ENCODE results near the gene MYL6. TPM values are rescaled to one million over a fixed set of nuclear protein-coding genes. Genes with fewer than 3 reads are reported as not detected.

MYL6 gene
- total and polyA plus RNA-seq, 9 of the 15 experiments (the other 6 are each of a cell fraction or from before 2014, with no cell fraction given) = 557 to 1,664 (median 958) TPM

DNA sequence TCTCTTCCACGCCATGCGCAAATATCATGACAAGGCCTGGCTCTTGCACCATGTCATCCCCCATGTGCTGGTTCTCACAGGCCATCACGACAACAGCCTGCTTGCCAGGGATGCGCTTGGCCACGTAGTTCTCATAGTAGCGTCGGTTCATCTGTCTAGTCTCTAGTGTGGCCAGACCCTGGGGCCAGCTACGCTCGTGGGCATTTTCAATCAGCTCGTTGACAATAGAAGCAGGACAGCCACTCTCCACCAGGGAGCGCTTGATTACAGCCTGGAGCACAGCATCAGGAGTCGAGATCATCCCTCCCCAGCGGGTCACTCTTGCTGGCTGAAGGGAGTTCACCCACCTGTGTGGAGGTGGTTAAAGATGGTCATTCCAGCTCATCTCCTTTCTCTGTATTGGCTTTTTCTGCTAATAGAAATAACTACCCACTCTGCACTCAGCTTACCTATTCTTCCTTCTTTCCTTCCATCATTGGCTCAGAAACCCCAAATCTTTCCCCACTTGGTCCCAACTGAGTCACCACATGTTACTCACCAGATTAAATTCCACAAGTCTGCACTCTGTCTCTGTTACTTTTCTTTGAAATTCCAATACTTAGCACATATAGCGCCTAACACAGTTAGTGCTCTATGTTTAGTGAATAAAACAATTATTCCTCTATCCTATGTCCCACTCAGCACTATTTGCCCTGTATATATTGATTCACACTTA is 48.5 kb downstream of the MYL6 start (continued):
- TF ChIP-seq, protein P1, sequence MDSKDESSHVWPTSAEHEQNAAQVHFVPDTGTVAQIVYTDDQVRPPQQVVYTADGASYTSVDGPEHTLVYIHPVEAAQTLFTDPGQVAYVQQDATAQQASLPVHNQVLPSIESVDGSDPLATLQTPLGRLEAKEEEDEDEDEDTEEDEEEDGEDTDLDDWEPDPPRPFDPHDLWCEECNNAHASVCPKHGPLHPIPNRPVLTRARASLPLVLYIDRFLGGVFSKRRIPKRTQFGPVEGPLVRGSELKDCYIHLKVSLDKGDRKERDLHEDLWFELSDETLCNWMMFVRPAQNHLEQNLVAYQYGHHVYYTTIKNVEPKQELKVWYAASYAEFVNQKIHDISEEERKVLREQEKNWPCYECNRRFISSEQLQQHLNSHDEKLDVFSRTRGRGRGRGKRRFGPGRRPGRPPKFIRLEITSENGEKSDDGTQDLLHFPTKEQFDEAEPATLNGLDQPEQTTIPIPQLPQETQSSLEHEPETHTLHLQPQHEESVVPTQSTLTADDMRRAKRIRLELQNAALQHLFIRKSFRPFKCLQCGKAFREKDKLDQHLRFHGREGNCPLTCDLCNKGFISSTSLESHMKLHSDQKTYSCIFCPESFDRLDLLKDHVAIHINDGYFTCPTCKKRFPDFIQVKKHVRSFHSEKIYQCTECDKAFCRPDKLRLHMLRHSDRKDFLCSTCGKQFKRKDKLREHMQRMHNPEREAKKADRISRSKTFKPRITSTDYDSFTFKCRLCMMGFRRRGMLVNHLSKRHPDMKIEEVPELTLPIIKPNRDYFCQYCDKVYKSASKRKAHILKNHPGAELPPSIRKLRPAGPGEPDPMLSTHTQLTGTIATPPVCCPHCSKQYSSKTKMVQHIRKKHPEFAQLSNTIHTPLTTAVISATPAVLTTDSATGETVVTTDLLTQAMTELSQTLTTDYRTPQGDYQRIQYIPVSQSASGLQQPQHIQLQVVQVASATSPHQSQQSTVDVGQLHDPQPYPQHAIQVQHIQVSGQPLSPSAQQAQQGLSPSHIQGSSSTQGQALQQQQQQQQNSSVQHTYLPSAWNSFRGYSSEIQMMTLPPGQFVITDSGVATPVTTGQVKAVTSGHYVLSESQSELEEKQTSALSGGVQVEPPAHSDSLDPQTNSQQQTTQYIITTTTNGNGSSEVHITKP (IDR thresholded peaks at IDR 0.05; ENCODE audit: partially characterized antibody) = peak; percentile 47
- peak; percentile 3; the same call in 1 of the 2 replicates for TF ChIP-seq ZNF316 (IDR thresholded peaks at IDR 0.05)
- no peak for TF ChIP-seq ZNF695 (CRISPR knock-in tag; IDR thresholded peaks at IDR 0.05)
- TF ChIP-seq PHTF2 (CRISPR knock-in tag; IDR thresholded peaks at IDR 0.05) = no peak
- no peak for TF ChIP-seq LCOR (CRISPR knock-in tag; IDR thresholded peaks at IDR 0.05)
- no peak for TF ChIP-seq ZFX (CRISPR knock-in tag; IDR thresholded peaks at IDR 0.05)
- no peak for TF ChIP-seq POLR2AphosphoS2 (IDR thresholded peaks at IDR 0.05; ENCODE audit: low read length)
- TF ChIP-seq ZNF24 (IDR thresholded peaks at IDR 0.05) = 0 out of 2 replicates have a peak, but pooled peaks have one; percentile 13
- TF ChIP-seq KAT7 (CRISPR knock-in tag; IDR thresholded peaks at IDR 0.05; ENCODE audit: borderline replicate concordance) = 0 out of 2 replicates have a peak, but pooled peaks have one; percentile 64
- TF ChIP-seq GTF2A2 (tag; IDR thresholded peaks at IDR 0.05) = no peak
- TF ChIP-seq ZNF584 (CRISPR knock-in tag; IDR thresholded peaks at IDR 0.05; ENCODE audit: low read depth) = no peak
- TF ChIP-seq ZBTB8A (IDR thresholded peaks at IDR 0.05; ENCODE audit: partially characterized antibody) = no peak
- TF ChIP-seq, protein P2, sequence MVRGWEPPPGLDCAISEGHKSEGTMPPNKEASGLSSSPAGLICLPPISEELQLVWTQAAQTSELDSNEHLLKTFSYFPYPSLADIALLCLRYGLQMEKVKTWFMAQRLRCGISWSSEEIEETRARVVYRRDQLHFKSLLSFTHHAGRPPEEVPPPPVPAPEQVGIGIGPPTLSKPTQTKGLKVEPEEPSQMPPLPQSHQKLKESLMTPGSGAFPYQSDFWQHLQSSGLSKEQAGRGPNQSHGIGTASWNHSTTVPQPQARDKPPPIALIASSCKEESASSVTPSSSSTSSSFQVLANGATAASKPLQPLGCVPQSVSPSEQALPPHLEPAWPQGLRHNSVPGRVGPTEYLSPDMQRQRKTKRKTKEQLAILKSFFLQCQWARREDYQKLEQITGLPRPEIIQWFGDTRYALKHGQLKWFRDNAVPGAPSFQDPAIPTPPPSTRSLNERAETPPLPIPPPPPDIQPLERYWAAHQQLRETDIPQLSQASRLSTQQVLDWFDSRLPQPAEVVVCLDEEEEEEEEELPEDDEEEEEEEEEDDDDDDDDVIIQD (CRISPR knock-in tag; IDR thresholded peaks at IDR 0.05) = no peak
- TF ChIP-seq, protein P3, sequence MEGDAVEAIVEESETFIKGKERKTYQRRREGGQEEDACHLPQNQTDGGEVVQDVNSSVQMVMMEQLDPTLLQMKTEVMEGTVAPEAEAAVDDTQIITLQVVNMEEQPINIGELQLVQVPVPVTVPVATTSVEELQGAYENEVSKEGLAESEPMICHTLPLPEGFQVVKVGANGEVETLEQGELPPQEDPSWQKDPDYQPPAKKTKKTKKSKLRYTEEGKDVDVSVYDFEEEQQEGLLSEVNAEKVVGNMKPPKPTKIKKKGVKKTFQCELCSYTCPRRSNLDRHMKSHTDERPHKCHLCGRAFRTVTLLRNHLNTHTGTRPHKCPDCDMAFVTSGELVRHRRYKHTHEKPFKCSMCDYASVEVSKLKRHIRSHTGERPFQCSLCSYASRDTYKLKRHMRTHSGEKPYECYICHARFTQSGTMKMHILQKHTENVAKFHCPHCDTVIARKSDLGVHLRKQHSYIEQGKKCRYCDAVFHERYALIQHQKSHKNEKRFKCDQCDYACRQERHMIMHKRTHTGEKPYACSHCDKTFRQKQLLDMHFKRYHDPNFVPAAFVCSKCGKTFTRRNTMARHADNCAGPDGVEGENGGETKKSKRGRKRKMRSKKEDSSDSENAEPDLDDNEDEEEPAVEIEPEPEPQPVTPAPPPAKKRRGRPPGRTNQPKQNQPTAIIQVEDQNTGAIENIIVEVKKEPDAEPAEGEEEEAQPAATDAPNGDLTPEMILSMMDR (IDR thresholded peaks at IDR 0.05 in 2 of 3, conservative IDR thresholded peaks at IDR 0.05 in 1 of 3; ENCODE audit: insufficient read depth in 2 of 3, low read depth in 1 of 3, low read length in 3 of 3) = peak; percentile 83 to 89 (median 83)
- TF ChIP-seq ZNF780A (CRISPR knock-in tag; IDR thresholded peaks at IDR 0.05) = no peak
- no peak for TF ChIP-seq RBM39 (optimal IDR thresholded peaks at IDR 0.05; ENCODE audit: low read depth, low read length)
- TF ChIP-seq ZNF57 (CRISPR knock-in tag; IDR thresholded peaks at IDR 0.05) = no peak
- TF ChIP-seq NFXL1 (CRISPR knock-in tag; IDR thresholded peaks at IDR 0.05) = no peak
- peak; percentile 57 for TF ChIP-seq SMC3 (conservative IDR thresholded peaks at IDR 0.05; ENCODE audit: insufficient read depth, low read depth, low read length)
- TF ChIP-seq THRAP3 (IDR thresholded peaks at IDR 0.05; ENCODE audit: borderline replicate concordance) = no peak
- TF ChIP-seq SIN3B (IDR thresholded peaks at IDR 0.05; ENCODE audit: low read depth) = no peak

Data from K562 (cell line).